ENCODE measurements around the gene GJC1. TPM values are rescaled to one million over a fixed set of nuclear protein-coding genes. Genes with fewer than 3 reads are reported as not detected.
A peak's percentile ranks its signal among the peaks of the same experiment; 100 is the strongest.

GJC1 gene
- total RNA-seq, 1 donor from 2014 or later = 76.9 TPM

DNA sequence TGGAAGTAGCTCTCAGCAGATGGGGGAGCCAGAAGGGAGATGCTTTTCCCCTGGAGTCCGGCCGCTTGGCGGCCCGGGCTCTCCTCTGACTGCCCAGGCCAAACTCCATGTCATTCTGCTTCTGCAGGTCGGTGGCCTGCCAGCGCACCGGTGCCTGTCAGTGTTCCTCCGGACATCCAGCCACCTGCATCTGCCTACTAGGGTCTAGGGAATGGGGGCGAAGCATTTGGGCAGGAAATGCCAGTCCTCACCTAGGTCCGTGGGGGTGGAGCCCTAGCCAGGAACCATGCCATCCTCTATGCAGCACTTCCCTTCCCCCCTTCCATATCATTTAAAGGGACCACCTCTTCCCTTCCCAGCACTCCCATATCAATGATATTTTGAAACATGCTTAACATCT lies 34.2 kb downstream of the GJC1 start:
- H4K20me1 ChIP-seq (ENCODE audit: low read depth) = peaks cover 26% of the 10 kb centered on the region
- H3K4me2 ChIP-seq = no peak overlapping the region
- H3K9me3 ChIP-seq (ENCODE audit: low read depth) = no peaks in the 10 kb centered on the region
- H3K79me2 ChIP-seq (ENCODE audit: low read depth) = peaks cover 9% of the 10 kb centered on the region
- Mint-ChIP-seq H3K27me3 (ENCODE audit: insufficient read depth, low read depth) (no peaks in the 10 kb centered on the region), H3K9me3 (no peaks in the 10 kb centered on the region), H3K27ac (no peak overlapping the region), H3K4me3 (no peak overlapping the region), H3K36me3 (peaks cover 13% of the 10 kb centered on the region), H3K4me1 (peaks cover 21% of the 10 kb centered on the region)
- no peak overlapping the region for H3K4me3 ChIP-seq
- peaks cover 5% of the 10 kb centered on the region for H3K36me3 ChIP-seq
- no peaks in the 10 kb centered on the region for H3K27me3 ChIP-seq
- no peak for TF ChIP-seq EZH2phosphoT487 (IDR thresholded peaks at IDR 0.05)
- TF ChIP-seq, protein P1, sequence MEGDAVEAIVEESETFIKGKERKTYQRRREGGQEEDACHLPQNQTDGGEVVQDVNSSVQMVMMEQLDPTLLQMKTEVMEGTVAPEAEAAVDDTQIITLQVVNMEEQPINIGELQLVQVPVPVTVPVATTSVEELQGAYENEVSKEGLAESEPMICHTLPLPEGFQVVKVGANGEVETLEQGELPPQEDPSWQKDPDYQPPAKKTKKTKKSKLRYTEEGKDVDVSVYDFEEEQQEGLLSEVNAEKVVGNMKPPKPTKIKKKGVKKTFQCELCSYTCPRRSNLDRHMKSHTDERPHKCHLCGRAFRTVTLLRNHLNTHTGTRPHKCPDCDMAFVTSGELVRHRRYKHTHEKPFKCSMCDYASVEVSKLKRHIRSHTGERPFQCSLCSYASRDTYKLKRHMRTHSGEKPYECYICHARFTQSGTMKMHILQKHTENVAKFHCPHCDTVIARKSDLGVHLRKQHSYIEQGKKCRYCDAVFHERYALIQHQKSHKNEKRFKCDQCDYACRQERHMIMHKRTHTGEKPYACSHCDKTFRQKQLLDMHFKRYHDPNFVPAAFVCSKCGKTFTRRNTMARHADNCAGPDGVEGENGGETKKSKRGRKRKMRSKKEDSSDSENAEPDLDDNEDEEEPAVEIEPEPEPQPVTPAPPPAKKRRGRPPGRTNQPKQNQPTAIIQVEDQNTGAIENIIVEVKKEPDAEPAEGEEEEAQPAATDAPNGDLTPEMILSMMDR (IDR thresholded peaks at IDR 0.05) = no peak
- no peak for TF ChIP-seq EZH2 (IDR thresholded peaks at IDR 0.05)
- H3K9ac ChIP-seq = no peak overlapping the region
- H3K4me1 ChIP-seq = no peaks in the 10 kb centered on the region
- no peak for DNase-seq (ENCODE audit: low spot score)
- H3K27ac ChIP-seq = peak overlapping the region; percentile 70
- peaks cover 41% of the 10 kb centered on the region for H3F3A ChIP-seq (ENCODE audit: low read depth)
- no peak overlapping the region for H2AFZ ChIP-seq (replicated peaks)

DNA sequence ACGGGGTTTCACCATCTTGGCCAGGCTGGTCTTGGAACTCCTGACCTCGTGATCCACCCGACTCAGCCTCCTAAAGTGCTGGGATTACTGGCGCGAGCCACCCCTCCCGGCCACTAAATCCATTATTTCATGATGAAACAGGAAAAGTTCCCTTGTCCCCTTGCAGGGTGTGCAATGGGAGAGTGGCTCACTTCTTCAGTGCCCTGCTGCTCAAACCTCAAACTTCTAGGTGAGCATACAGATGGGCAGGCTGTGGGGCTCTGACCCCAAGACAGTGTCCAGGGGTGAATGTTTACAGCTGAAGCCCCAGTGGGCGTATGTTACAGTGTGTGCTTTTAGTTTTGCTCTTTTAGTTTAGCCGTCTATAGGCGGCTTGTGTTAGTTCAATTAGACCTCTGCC lies 34.7 kb downstream of the GJC1 start:
- Mint-ChIP-seq H3K27ac (no peak overlapping the region), H3K27me3 (ENCODE audit: insufficient read depth, low read depth) (no peaks in the 10 kb centered on the region), H3K4me3 (no peak overlapping the region), H3K36me3 (peaks cover 13% of the 10 kb centered on the region), H3K4me1 (peaks cover 21% of the 10 kb centered on the region), H3K9me3 (no peaks in the 10 kb centered on the region)
- Histone ChIP-seq H3K27me3 (no peaks in the 10 kb centered on the region), H3K27ac (peak overlapping the region; percentile 70), H3K9ac (no peak overlapping the region), H3F3A (ENCODE audit: low read depth) (peaks cover 41% of the 10 kb centered on the region), H2AFZ (replicated peaks) (no peak overlapping the region), H3K9me3 (ENCODE audit: low read depth) (no peaks in the 10 kb centered on the region), H3K4me2 (no peak overlapping the region), H3K36me3 (peaks cover under 1% of the 10 kb centered on the region), H3K79me2 (ENCODE audit: low read depth) (peaks cover 4% of the 10 kb centered on the region), H3K4me3 (no peak overlapping the region), H3K4me1 (no peaks in the 10 kb centered on the region), H4K20me1 (ENCODE audit: low read depth) (peaks cover 20% of the 10 kb centered on the region)
- DNase-seq (ENCODE audit: low spot score) = no peak
- TF ChIP-seq EZH2phosphoT487 (IDR thresholded peaks at IDR 0.05) (no peak), EZH2 (IDR thresholded peaks at IDR 0.05) (no peak)
- TF ChIP-seq, protein P1 (IDR thresholded peaks at IDR 0.05) = no peak

DNA sequence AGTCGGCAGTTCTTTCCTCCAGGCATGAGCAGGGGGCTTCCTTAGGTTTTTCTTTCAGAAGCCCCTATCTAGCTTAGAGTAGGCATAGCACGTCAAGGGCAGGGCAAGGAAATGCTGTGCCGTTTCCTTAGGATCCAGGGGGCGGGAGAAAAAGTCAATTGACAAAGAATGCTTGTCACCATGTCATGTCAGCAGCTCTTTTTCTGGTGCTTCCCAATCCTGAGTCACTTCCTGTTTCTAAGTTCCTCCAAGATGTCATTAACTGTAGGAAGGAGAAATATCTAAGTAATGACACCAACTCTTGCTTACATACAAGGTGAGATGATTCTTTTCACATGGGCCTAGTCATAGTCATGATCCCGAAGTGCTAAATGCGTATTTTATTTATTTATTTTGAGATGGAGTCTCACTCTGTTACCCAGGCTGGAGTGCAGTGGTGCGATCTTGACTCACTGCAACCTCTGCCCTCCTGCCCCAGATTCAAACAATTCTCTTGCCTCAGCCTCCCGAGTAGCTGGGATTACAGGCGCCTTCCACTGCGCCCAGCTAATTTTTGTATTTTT lies 35.2 kb downstream of the GJC1 start:
- no peaks in the 10 kb centered on the region for H3K36me3 ChIP-seq
- Mint-ChIP-seq H3K4me3 (no peak overlapping the region), H3K27ac (peak overlapping the region; percentile 89), H3K27me3 (ENCODE audit: insufficient read depth, low read depth) (no peaks in the 10 kb centered on the region), H3K36me3 (peaks cover 13% of the 10 kb centered on the region), H3K9me3 (no peaks in the 10 kb centered on the region), H3K4me1 (peaks cover 21% of the 10 kb centered on the region)
- H3K4me3 ChIP-seq = no peak overlapping the region
- TF ChIP-seq EZH2 (IDR thresholded peaks at IDR 0.05) (no peak), EZH2phosphoT487 (IDR thresholded peaks at IDR 0.05) (no peak)
- TF ChIP-seq, protein P1 (IDR thresholded peaks at IDR 0.05) = no peak
- DNase-seq (ENCODE audit: low spot score) = no peak
- H3K79me2 ChIP-seq (ENCODE audit: low read depth) = no peaks in the 10 kb centered on the region
- peaks cover 41% of the 10 kb centered on the region for H3F3A ChIP-seq (ENCODE audit: low read depth)
- H3K9ac ChIP-seq = no peak overlapping the region
- H3K27me3 ChIP-seq = no peaks in the 10 kb centered on the region
- no peak overlapping the region for H2AFZ ChIP-seq (replicated peaks)
- no peaks in the 10 kb centered on the region for H3K4me1 ChIP-seq
- H3K27ac ChIP-seq = peak overlapping the region; percentile 51
- H3K4me2 ChIP-seq = no peak overlapping the region
- peaks cover 18% of the 10 kb centered on the region for H4K20me1 ChIP-seq (ENCODE audit: low read depth)
- H3K9me3 ChIP-seq (ENCODE audit: low read depth) = no peaks in the 10 kb centered on the region

All from neural progenitor cell (in vitro differentiated cells).